Left ventricle myocardium inferior (tissue), 1 donor: ENCODE results near the gene DUS2. TPM values are rescaled to one million over a fixed set of nuclear protein-coding genes. Genes with fewer than 3 reads are reported as not detected.
A peak's percentile ranks its signal among the peaks of the same experiment; 100 is the strongest.
"Not testable (repeated sequence)": the region's sequence is repeated elsewhere in the genome, so short reads cannot be mapped to it uniquely, and the experiment has no call there.

Source experiments
- DNase-seq: peaks from one replicate; pipeline ENCODE4 v3.0.0-alpha.2; 2020
- H3K27ac ChIP-seq: fragments of 200-600 bp; replicated peaks from 2 replicates; pipeline ENCODE4 v1.8.0; 2021
- H3K27me3 ChIP-seq: fragments of 200-600 bp; 2 replicates; pipeline ENCODE4 v1.8.0; 2021; ENCODE audit warnings: low read depth
- H3K36me3 ChIP-seq: fragments of 200-600 bp; 2 replicates; pipeline ENCODE4 v1.8.0; 2021
- H3K4me1 ChIP-seq: fragments of 200-600 bp; 2 replicates; pipeline ENCODE4 v1.8.0; 2021
- H3K4me3 ChIP-seq: fragments of 200-600 bp; 2 replicates; pipeline ENCODE4 v1.8.0; 2021; ENCODE audit warnings: mild to moderate bottlenecking, moderate library complexity
- H3K9me3 ChIP-seq: fragments of 200-600 bp; replicated peaks from 2 replicates; pipeline ENCODE4 v1.8.0; 2021
- intact Hi-C: fragments of 100-400 bp; cut with micrococcal nuclease; formaldehyde crosslinking; loops from one replicate; pipeline ENCODE4 v1.11.0; 2022
- total RNA-seq: library from RNA; stranded (reverse); fragmentation: NEBNext Ultra II Directional; extraction: Animal tissue kit (Norgen Biotek cat#: 25700); gene quantifications from one replicate; pipeline ENCODE4 v1.2.1, GENCODE V29; 2021
- TF ChIP-seq, protein P1 (sequence below): fragments of 200-600 bp; IDR thresholded peaks from 2 replicates; pipeline ENCODE4 v1.8.0; 2021; ENCODE audit warnings: antibody characterized with exemption, mild to moderate bottlenecking, borderline replicate concordance
- donor health status: DM: no; HTN: yes; CAD: no; lungs with severe emphysema.

The DUS2 gene
- total RNA-seq, 1 donor from 2014 or later = 6.8 TPM

DNA sequence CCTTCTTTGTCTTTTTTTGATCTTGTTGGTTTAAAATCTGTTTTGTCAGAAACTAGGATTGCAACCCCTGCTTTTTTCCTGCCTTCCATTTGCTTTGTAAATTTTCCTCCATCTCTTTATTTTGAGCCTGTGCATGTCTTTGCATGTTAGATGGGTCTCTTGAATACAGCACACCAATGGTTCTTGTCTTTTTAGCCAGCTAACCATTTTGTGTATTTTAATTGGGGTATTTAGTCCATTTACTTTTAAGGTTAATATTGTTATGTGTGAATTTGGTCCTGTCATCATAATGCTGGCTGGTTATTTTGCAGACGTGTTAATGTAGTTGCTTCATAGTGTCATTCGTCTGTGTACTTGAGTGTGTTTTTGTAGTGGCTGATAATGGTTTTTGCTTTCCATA lies 88.3 kb downstream of the DUS2 start:
- TF ChIP-seq, protein P1, sequence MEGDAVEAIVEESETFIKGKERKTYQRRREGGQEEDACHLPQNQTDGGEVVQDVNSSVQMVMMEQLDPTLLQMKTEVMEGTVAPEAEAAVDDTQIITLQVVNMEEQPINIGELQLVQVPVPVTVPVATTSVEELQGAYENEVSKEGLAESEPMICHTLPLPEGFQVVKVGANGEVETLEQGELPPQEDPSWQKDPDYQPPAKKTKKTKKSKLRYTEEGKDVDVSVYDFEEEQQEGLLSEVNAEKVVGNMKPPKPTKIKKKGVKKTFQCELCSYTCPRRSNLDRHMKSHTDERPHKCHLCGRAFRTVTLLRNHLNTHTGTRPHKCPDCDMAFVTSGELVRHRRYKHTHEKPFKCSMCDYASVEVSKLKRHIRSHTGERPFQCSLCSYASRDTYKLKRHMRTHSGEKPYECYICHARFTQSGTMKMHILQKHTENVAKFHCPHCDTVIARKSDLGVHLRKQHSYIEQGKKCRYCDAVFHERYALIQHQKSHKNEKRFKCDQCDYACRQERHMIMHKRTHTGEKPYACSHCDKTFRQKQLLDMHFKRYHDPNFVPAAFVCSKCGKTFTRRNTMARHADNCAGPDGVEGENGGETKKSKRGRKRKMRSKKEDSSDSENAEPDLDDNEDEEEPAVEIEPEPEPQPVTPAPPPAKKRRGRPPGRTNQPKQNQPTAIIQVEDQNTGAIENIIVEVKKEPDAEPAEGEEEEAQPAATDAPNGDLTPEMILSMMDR = no peak
- H3K36me3 ChIP-seq = no peaks in the 10 kb centered on the region
- no peaks in the 10 kb centered on the region for H3K27me3 ChIP-seq
- peaks cover 21% of the 10 kb centered on the region for H3K4me1 ChIP-seq
- intact Hi-C loops = no loop called here
- no peak overlapping the region for H3K4me3 ChIP-seq
- no peak overlapping the region for H3K27ac ChIP-seq
- DNase-seq = no peak
- H3K9me3 ChIP-seq = peaks cover 44% of the 10 kb centered on the region

DNA sequence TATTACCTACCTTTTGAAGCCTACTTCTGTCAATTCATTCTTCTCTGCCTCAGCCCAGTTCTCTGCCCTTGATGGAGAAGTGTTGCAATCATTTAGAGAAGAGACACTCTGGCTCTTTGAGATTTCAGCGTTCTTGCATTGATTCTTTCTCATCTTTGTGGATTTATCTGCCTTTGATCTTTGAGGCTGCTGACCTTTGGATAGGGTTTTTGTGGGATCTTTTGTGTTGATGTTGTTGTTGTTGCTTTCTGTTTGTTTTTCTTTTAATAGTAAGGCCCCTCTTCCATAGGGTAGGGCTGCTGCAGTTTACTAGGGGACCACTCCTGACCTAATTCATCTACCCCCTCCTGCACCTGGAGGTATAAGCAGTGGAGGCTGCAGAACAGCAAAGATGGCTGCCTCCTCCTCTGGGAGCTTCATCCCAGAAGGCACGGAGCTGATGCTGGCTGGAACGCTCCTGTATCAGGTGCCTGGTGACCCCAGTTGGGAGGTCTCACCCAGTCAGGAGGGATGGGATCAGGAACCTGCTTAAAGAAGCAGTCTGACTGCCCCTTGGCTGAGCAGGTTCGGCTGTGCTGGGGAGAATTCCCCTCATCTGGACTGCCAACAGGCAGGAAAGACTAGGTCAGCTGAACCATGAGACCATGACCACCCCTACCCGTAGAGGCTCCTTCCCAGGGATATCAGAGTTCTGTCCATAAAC lies 90.1 kb downstream of the DUS2 start:
- Histone ChIP-seq H3K4me1 (peaks cover 31% of the 10 kb centered on the region), H3K36me3 (no peaks in the 10 kb centered on the region), H3K9me3 (peaks cover 40% of the 10 kb centered on the region), H3K27me3 (no peaks in the 10 kb centered on the region), H3K4me3 (no peak overlapping the region), H3K27ac (no peak overlapping the region)
- TF ChIP-seq, protein P1 = no peak
- intact Hi-C loops = no loop called here
- no peak for DNase-seq

DNA sequence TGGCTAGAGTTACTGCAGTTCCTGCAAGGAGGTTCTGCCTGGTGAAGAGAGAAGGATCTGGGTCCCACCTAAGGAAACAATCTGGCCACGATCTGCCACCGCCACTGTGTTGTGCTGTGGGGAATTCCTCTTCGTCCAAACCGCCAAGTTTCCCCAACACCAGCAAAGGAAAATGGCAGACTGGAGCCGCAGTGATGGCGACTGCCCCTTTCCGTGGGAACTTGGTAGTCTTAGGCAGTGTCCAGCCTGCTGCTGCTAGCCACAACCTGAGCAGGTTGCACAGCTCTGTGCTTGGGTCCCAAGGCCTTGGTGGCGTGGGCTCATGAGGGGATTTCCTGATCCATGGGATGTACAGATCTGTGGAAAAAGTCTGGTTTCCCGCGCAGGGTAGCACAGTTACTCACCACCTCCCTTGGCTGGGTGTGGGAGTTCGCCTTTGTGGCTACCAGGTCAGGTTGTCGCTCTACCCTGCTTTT lies 90.7 kb downstream of the DUS2 start:
- H3K9me3 ChIP-seq = peaks cover 34% of the 10 kb centered on the region
- H3K4me1 ChIP-seq = peaks cover 31% of the 10 kb centered on the region
- H3K4me3 ChIP-seq = no peak overlapping the region
- H3K27ac ChIP-seq = no peak overlapping the region
- no peaks in the 10 kb centered on the region for H3K27me3 ChIP-seq
- DNase-seq = no peak
- TF ChIP-seq, protein P1 = no peak
- H3K36me3 ChIP-seq = no peaks in the 10 kb centered on the region
- intact Hi-C loops = no loop called here

DNA sequence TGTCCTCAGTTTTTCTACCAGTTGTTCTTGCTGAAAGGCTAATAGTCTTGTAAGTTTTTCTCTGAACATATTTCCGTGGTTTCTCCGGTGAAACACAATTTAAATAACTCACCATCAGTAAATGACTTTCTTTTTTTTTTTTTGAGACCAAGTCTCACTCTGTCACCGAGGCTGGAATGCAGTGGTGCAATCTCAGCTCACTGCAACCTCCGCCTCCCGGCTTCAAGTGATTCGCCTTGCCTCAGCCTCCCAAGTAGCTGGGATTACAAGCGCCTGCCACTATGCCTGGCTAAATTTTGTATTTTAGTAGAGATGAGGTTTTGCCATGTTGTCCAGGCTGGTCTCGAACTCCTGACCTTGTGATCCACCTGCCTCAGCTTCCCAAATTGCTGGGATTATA lies 91.9 kb downstream of the DUS2 start:
- peaks cover 31% of the 10 kb centered on the region for H3K4me1 ChIP-seq
- intact Hi-C loops, H3K27ac ChIP-seq: not testable (repeated sequence)

DNA sequence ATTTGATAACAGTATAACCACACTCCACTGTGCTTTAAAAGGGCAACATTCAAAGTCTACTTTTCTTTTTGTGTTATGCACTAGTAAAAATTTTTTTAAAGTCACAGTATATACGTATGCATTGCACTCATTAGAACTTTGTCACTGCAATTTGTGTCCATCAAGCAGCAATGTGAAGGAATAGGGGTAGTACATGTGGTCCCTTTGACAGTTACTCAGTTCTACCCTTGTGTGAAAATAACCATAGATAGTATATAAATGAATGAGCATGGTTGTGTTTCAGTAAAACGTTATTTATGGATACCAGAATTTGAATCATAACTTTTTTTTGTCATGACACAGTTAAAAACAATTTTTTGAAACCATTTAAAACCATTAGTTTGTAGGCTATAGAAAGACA lies 92.8 kb downstream of the DUS2 start:
- TF ChIP-seq, protein P1 = no peak
- no peak overlapping the region for H3K27ac ChIP-seq
- intact Hi-C loops = no loop called here
- H3K4me1 ChIP-seq = peaks cover 31% of the 10 kb centered on the region
- H3K4me3 ChIP-seq = no peak overlapping the region
- H3K36me3 ChIP-seq = no peaks in the 10 kb centered on the region
- H3K27me3 ChIP-seq = no peaks in the 10 kb centered on the region
- H3K9me3 ChIP-seq = peaks cover 13% of the 10 kb centered on the region
- DNase-seq = no peak

More for the DNA sequence above, 91.9 kb downstream of the DUS2 start:
- DNase-seq, H3K4me3 ChIP-seq, H3K36me3 ChIP-seq, H3K27me3 ChIP-seq: not testable (repeated sequence)
- peaks cover 22% of the 10 kb centered on the region for H3K9me3 ChIP-seq

DNA sequence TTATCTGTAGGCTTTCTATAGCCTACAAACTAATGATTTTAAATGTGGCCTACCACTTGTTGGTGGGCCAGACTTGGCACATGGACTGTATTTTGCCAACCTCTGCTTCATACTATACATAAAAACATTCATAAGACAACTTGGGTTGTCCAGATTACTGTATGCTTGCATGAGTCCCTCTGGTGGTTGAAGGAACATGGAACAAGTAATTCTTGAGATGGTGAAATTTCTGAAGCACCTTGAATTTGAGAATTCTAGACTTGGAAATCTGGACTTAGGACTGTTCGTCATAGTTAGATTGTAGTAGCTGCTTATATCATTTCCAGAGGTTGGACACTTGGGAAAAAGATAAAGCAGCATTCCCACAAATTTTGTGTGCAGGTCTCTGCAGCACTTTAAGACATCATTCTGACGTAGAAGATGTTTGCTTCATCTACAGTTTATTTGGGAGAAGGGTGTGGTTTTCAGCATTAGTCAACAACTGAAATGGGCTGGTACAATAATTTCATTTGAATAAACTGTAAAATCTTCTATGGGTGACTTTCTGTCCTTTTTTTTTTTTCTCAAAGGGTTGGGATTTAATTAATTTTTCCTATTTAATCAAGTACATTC lies 93.3 kb downstream of the DUS2 start:
- H3K4me3 ChIP-seq = no peak overlapping the region
- H3K36me3 ChIP-seq = no peaks in the 10 kb centered on the region
- intact Hi-C loops = no loop called here
- no peak overlapping the region for H3K27ac ChIP-seq
- H3K9me3 ChIP-seq = peaks cover 8% of the 10 kb centered on the region
- TF ChIP-seq, protein P1 = peak; percentile 55
- DNase-seq = no peak
- H3K4me1 ChIP-seq = peaks cover 31% of the 10 kb centered on the region
- H3K27me3 ChIP-seq = no peaks in the 10 kb centered on the region
